Ishikawa (cell line): ENCODE data around the gene MAP3K9.

Source experiments
- CEBPB ChIP-seq: IDR thresholded peaks from 2 replicates; pipeline ENCODE4 v1.6.1; 2012
- CREB1 ChIP-seq: IDR thresholded peaks from 2 replicates; pipeline ENCODE4 v1.6.1; 2012; ENCODE audit warnings: low read depth
- EGR1 ChIP-seq: IDR thresholded peaks from 2 replicates; pipeline ENCODE4 v1.6.1; 2012
- EP300 ChIP-seq: IDR thresholded peaks from 2 replicates; pipeline ENCODE4 v1.6.1; 2012; ENCODE audit warnings: borderline replicate concordance
- FOXM1 ChIP-seq: IDR thresholded peaks from 2 replicates; pipeline ENCODE4 v1.6.1; 2012; ENCODE audit warnings: low read depth, borderline replicate concordance
- MAX ChIP-seq: IDR thresholded peaks from 2 replicates; pipeline ENCODE4 v1.6.1; 2012
- NFIC ChIP-seq: IDR thresholded peaks from 2 replicates; pipeline ENCODE4 v1.6.1; 2012
- RAD21 ChIP-seq: IDR thresholded peaks from 2 replicates; pipeline ENCODE4 v1.6.1; 2012; ENCODE audit warnings: low read depth
- TAF1 ChIP-seq: IDR thresholded peaks from 2 replicates; pipeline ENCODE4 v1.6.1; 2012; ENCODE audit warnings: low read depth, mild to moderate bottlenecking
- TCF12 ChIP-seq: IDR thresholded peaks from 2 replicates; pipeline ENCODE4 v1.6.1; 2012; ENCODE audit warnings: low read depth
- TEAD4 ChIP-seq: IDR thresholded peaks from 2 replicates; pipeline ENCODE4 v1.6.1; 2012
- USF1 ChIP-seq: IDR thresholded peaks from 2 replicates; pipeline ENCODE4 v1.6.1; 2012
- YY1 ChIP-seq: IDR thresholded peaks from 2 replicates; pipeline ENCODE4 v1.6.1; 2012; ENCODE audit warnings: low read depth
- ZBTB7A ChIP-seq: IDR thresholded peaks from 2 replicates; pipeline ENCODE4 v1.6.1; 2012; ENCODE audit warnings: low read depth
- TF ChIP-seq, protein P1 (sequence below): IDR thresholded peaks from 2 replicates; pipeline ENCODE4 v1.6.1; 2012; ENCODE audit warnings: low read depth, mild to moderate bottlenecking

The MAP3K9 gene

DNA sequence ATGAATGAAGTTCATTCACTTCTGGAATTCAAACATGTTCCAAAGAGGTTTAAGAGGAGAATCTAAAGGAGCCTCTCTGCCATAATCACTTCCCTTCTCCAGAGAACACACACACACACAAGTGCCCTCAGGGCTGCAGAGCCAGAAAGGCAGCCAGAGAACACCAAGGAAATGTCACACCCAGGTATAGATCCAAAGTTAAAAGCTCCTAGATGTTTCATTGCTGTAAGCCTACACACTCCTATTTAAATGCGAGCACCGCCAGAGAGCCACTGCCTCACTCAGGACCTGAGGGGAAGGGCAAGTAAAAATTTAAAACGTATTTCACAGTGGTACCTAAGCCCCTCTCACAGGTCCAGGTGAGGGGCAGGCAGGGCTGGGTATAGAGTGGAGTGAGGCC lies 85.2 kb downstream of the MAP3K9 start:
- TF ChIP-seq, protein P1, sequence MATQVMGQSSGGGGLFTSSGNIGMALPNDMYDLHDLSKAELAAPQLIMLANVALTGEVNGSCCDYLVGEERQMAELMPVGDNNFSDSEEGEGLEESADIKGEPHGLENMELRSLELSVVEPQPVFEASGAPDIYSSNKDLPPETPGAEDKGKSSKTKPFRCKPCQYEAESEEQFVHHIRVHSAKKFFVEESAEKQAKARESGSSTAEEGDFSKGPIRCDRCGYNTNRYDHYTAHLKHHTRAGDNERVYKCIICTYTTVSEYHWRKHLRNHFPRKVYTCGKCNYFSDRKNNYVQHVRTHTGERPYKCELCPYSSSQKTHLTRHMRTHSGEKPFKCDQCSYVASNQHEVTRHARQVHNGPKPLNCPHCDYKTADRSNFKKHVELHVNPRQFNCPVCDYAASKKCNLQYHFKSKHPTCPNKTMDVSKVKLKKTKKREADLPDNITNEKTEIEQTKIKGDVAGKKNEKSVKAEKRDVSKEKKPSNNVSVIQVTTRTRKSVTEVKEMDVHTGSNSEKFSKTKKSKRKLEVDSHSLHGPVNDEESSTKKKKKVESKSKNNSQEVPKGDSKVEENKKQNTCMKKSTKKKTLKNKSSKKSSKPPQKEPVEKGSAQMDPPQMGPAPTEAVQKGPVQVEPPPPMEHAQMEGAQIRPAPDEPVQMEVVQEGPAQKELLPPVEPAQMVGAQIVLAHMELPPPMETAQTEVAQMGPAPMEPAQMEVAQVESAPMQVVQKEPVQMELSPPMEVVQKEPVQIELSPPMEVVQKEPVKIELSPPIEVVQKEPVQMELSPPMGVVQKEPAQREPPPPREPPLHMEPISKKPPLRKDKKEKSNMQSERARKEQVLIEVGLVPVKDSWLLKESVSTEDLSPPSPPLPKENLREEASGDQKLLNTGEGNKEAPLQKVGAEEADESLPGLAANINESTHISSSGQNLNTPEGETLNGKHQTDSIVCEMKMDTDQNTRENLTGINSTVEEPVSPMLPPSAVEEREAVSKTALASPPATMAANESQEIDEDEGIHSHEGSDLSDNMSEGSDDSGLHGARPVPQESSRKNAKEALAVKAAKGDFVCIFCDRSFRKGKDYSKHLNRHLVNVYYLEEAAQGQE, result no peak
- no peak for TF ChIP-seq TCF12
- TF ChIP-seq USF1, result no peak
- no peak for TF ChIP-seq NFIC
- no peak for TF ChIP-seq TAF1
- no peak for TF ChIP-seq CREB1
- no peak for TF ChIP-seq ZBTB7A
- TF ChIP-seq TEAD4, result no peak
- no peak for TF ChIP-seq FOXM1
- TF ChIP-seq EGR1, result no peak
- no peak for TF ChIP-seq RAD21
- no peak for TF ChIP-seq CEBPB
- TF ChIP-seq EP300, result no peak
- no peak for TF ChIP-seq YY1
- no peak for TF ChIP-seq MAX

DNA sequence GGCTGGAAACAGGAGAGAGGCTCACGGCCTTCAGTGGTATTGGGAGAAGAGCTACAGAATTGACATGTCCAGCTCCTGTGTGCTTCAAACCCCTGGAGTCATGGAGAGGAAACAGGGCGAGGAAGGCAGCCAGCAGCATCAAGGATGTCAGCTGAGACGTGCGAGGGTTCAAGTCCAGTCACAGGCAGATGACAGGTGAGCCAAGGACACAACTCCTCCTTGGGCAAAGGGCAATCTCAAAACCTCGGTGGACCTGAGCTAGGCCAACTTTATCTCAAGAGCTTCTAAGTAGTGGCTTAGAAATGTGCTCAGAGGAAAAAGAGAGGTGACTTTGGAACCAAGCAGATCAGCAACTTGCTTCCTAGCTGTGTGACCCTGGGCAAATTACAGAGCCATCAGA lies 86.0 kb downstream of the MAP3K9 start:
- no peak for TF ChIP-seq TEAD4
- TF ChIP-seq YY1, result no peak
- no peak for TF ChIP-seq EGR1
- TF ChIP-seq ZBTB7A, result no peak
- no peak for TF ChIP-seq EP300
- TF ChIP-seq CREB1, result no peak
- no peak for TF ChIP-seq TAF1
- no peak for TF ChIP-seq MAX
- no peak for TF ChIP-seq TCF12
- TF ChIP-seq FOXM1, result no peak
- TF ChIP-seq RAD21, result no peak
- TF ChIP-seq CEBPB, result no peak
- no peak for TF ChIP-seq NFIC
- TF ChIP-seq, protein P1, result no peak

- no peak for TF ChIP-seq YY1
- TF ChIP-seq TEAD4, result no peak
- no peak for TF ChIP-seq TCF12
- TF ChIP-seq CREB1, result no peak
- no peak for TF ChIP-seq CEBPB
- TF ChIP-seq EP300, result no peak
- no peak for TF ChIP-seq NFIC
- TF ChIP-seq ZBTB7A, result no peak
- TF ChIP-seq, protein P1, result no peak
- TF ChIP-seq TAF1, result no peak
- TF ChIP-seq USF1, result no peak
- TF ChIP-seq MAX, result no peak
- TF ChIP-seq EGR1, result no peak
Measured at GRCh38 chr14:70722418-70722817, 86.9 kb downstream of the MAP3K9 start.

DNA sequence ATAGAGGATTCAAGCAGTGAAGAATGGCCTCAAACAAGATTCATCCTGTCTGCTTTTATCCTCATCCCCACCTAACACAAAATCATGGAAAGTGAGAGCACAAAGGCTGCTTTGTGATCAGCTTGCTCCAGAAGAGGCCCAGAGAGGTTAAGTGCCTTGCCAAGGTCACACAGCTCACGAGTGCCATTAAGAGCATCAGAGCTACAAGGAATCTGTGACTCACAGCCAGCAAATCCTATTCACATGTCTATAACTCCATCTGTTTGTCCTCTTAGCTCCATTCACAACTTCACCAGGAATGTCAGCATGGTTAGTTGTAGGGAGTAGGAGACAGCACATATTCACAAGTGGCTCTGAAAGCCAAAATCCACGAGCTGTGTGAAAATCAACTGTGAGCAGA lies 87.8 kb downstream of the MAP3K9 start:
- no peak for TF ChIP-seq CREB1
- TF ChIP-seq RAD21, result no peak
- no peak for TF ChIP-seq USF1
